ENCODE results near the gene KIF2A. TPM values are rescaled to one million over a fixed set of nuclear protein-coding genes. Genes with fewer than 3 reads are reported as not detected.
A peak's percentile ranks its signal among the peaks of the same experiment; 100 is the strongest.

Gene KIF2A
- total RNA-seq, 1 donor from 2014 or later = 285 TPM

GRCh38 chr5:62385816-62386400 lies 79.9 kb downstream of the KIF2A start:
- no peak for DNase-seq

GRCh38 chr5:62386824-62387223 lies 80.8 kb downstream of the KIF2A start:
- DNase-seq = no peak

GRCh38 chr5:62395210-62395950 lies 89.4 kb downstream of the KIF2A start:
- no peak for DNase-seq

GRCh38 chr5:62403411-62404250 lies 97.6 kb downstream of the KIF2A start, which contains the start of gene DIMT1:
Gene DIMT1, minus strand, starts transcription at chr5:62403905. Its CDS starts 133 bp downstream, at chr5:62403772.
- DNase-seq = peak; percentile 97

- DNase-seq = peak; percentile 97
These were observed 106.7 kb downstream of the KIF2A start, which contains the start of gene IPO11 for GRCh38 chr5:62412549-62413329. Gene IPO11, plus strand, starts transcription at chr5:62412763. Its CDS starts 24,517 bp downstream, at chr5:62437280.

GRCh38 chr5:62413711-62414110 lies 107.7 kb downstream of the KIF2A start:
- DNase-seq = no peak

GRCh38 chr5:62418462-62419076 lies 112.6 kb downstream of the KIF2A start:
- no peak for DNase-seq

GRCh38 chr5:62419609-62420008 lies 113.6 kb downstream of the KIF2A start:
- no peak for DNase-seq

- DNase-seq = no peak
These were observed 115.4 kb downstream of the KIF2A start for GRCh38 chr5:62421414-62421813.

- no peak for DNase-seq
These were observed 118.8 kb downstream of the KIF2A start for GRCh38 chr5:62424763-62425162.

- DNase-seq = no peak
These were observed 126.0 kb downstream of the KIF2A start for GRCh38 chr5:62431735-62432620.

- DNase-seq = no peak
These were observed 126.6 kb downstream of the KIF2A start for GRCh38 chr5:62432621-62433064.

Other genes starting within 250 kb of the KIF2A start
- gene DIMT1, start 97.7 kb downstream of the KIF2A start, total RNA-seq = 19.8 TPM
- gene IPO11, start 106.6 kb downstream of the KIF2A start, total RNA-seq = 35.9 TPM

Measured in occipital lobe (tissue), 2 donors.